Endodermal cell (in vitro differentiated cells): ENCODE results near the gene LARP4. TPM values are rescaled to one million over a fixed set of nuclear protein-coding genes. Genes with fewer than 3 reads are reported as not detected.
A peak's percentile ranks its signal among the peaks of the same experiment; 100 is the strongest.

Experiments
- DNase-seq: peaks from one replicate; pipeline ENCODE4 v3.0.0-alpha.2; 2017
- H3K27ac ChIP-seq: 2 replicates; pipeline ENCODE4 v1.5.1; 2013; ENCODE audit warnings: mild to moderate bottlenecking, low read depth, low read length, moderate library complexity
- H3K27me3 ChIP-seq: 2 replicates; pipeline ENCODE4 v1.6.1; 2013; ENCODE audit warnings: mild to moderate bottlenecking, low read length, moderate library complexity; ENCODE audit not compliant: insufficient read depth, control insufficient read depth, poor library complexity, severe bottlenecking
- H3K36me3 ChIP-seq: 2 replicates; pipeline ENCODE4 v1.7.0; 2013; ENCODE audit warnings: mild to moderate bottlenecking, low read length, moderate library complexity; ENCODE audit not compliant: control insufficient read depth, insufficient read depth
- H3K4me1 ChIP-seq: one replicate; pipeline ENCODE4 v1.7.0; 2013; ENCODE audit warnings: low read length; ENCODE audit not compliant: control insufficient read depth, insufficient read depth
- H3K4me3 ChIP-seq: 2 replicates; pipeline ENCODE4 v1.5.1; 2013; ENCODE audit warnings: mild to moderate bottlenecking, low read length, moderate library complexity
- H3K9ac ChIP-seq: 2 replicates; pipeline ENCODE4 v1.6.1; 2013; ENCODE audit warnings: mild to moderate bottlenecking, low read length, moderate library complexity; ENCODE audit not compliant: poor library complexity, severe bottlenecking; ENCODE audit errors: extremely low read depth
- H3K9me3 ChIP-seq: 2 replicates; pipeline ENCODE4 v1.6.1; 2013; ENCODE audit warnings: mild to moderate bottlenecking, low read length, moderate library complexity; ENCODE audit not compliant: control insufficient read depth
- H3K27ac Mint-ChIP-seq: 2 replicates; pipeline ENCODE4 v1.8.0; 2020; ENCODE audit warnings: mixed read lengths
- H3K27me3 Mint-ChIP-seq: 2 replicates; pipeline ENCODE4 v1.8.0; 2021; ENCODE audit warnings: mild to moderate bottlenecking, mixed read lengths; ENCODE audit not compliant: insufficient read depth
- H3K36me3 Mint-ChIP-seq: 2 replicates; pipeline ENCODE4 v1.8.0; 2020; ENCODE audit warnings: low read depth, mixed read lengths
- H3K4me1 Mint-ChIP-seq: 2 replicates; pipeline ENCODE4 v1.8.0; 2020; ENCODE audit warnings: mixed read lengths
- H3K4me3 Mint-ChIP-seq: 2 replicates; pipeline ENCODE4 v1.8.0; 2020; ENCODE audit warnings: mild to moderate bottlenecking, moderate library complexity, mixed read lengths
- H3K9me3 Mint-ChIP-seq: 2 replicates; pipeline ENCODE4 v1.8.0; 2020; ENCODE audit warnings: mild to moderate bottlenecking, mixed read lengths
- CTCF ChIP-seq: fragments of 200-600 bp; sonication (generic); conservative IDR thresholded peaks from 2 replicates; pipeline ENCODE4 v1.5.0; 2021; ENCODE audit warnings: antibody characterized with exemption, mild to moderate bottlenecking
- WGBS, 2 experiments: methylation state at CpG; one replicate each; pipeline versions ENCODE4 v1.1.5 to v1.1.7; 2013; ENCODE audit warnings: missing lambda C conversion rate in 2 of 2, mixed read lengths in 1 of 2; ENCODE audit not compliant: insufficient coverage in 1 of 2, insufficient read length in 1 of 2; 5-methylcytosine and 5-hydroxymethylcytosine counted together
- total RNA-seq, 2 donors: library from RNA; stranded (reverse); fragmentation: NEBNext Ultra II Directional in 1 of 2; extraction: Animal tissue kit (Norgen Biotek cat#: 25700) in 1 of 2; gene quantifications; 2 replicates in 1 of 2; 3 replicates in 1 of 2; pipeline ENCODE4 v1.2.1, GENCODE V29; 2021

Gene LARP4
- total RNA-seq, 2 donors from 2014 or later, result 91.7 to 106 TPM

- Histone ChIP-seq H3K4me1 (no peaks in the 10 kb centered on the region), H3K27me3 (no peaks in the 10 kb centered on the region), H3K4me3 (peak overlapping the region; percentile 95), H3K9ac (peak overlapping the region; percentile 96), H3K9me3 (no peaks in the 10 kb centered on the region), H3K27ac (peak overlapping the region; percentile 88), H3K36me3 (peaks cover 9% of the 10 kb centered on the region)
- Mint-ChIP-seq H3K4me3 (peak overlapping the region; percentile 99), H3K36me3 (peaks cover 5% of the 10 kb centered on the region), H3K27ac (peak overlapping the region; percentile 99), H3K4me1 (peaks cover 12% of the 10 kb centered on the region), H3K27me3 (no peaks in the 10 kb centered on the region), H3K9me3 (peaks cover 4% of the 10 kb centered on the region)
- 1 to 2% methylated on average over 15 to 16 of the region's 16 CpGs for WGBS, 2 experiments
- DNase-seq, result peak; percentile 36
- TF ChIP-seq CTCF, result no peak
Measured at GRCh38 chr12:50401500-50402081, 906 bp downstream of the LARP4 start.

GRCh38 chr12:50402264-50403000, 1.7 kb downstream of the LARP4 start:
- H3K27ac Mint-ChIP-seq, result peak overlapping the region; percentile 99
- H3K4me1 ChIP-seq, result no peaks in the 10 kb centered on the region
- H3K36me3 Mint-ChIP-seq, result peaks cover 5% of the 10 kb centered on the region
- H3K4me3 ChIP-seq, result peak overlapping the region; percentile 95
- peaks cover 9% of the 10 kb centered on the region for H3K36me3 ChIP-seq
- no peaks in the 10 kb centered on the region for H3K27me3 Mint-ChIP-seq
- no peaks in the 10 kb centered on the region for H3K9me3 ChIP-seq
- H3K27ac ChIP-seq, result peak overlapping the region; percentile 88
- H3K9ac ChIP-seq, result peak overlapping the region; percentile 96
- peak overlapping the region; percentile 99 for H3K4me3 Mint-ChIP-seq
- H3K27me3 ChIP-seq, result no peaks in the 10 kb centered on the region
- TF ChIP-seq CTCF, result no peak
- 58 to 60% methylated on average over 3 to 7 of the region's 7 CpGs for WGBS, 2 experiments
- peak; percentile 14 for DNase-seq
- peaks cover 10% of the 10 kb centered on the region for H3K4me1 Mint-ChIP-seq
- H3K9me3 Mint-ChIP-seq, result peaks cover 4% of the 10 kb centered on the region

- Mint-ChIP-seq H3K9me3 (peaks cover 4% of the 10 kb centered on the region), H3K4me1 (peaks cover 10% of the 10 kb centered on the region), H3K4me3 (peak overlapping the region; percentile 99), H3K27me3 (no peaks in the 10 kb centered on the region), H3K27ac (peak overlapping the region; percentile 99), H3K36me3 (peaks cover 7% of the 10 kb centered on the region)
- Histone ChIP-seq H3K9ac (peak overlapping the region; percentile 96), H3K27me3 (no peaks in the 10 kb centered on the region), H3K36me3 (peaks cover 12% of the 10 kb centered on the region), H3K9me3 (no peaks in the 10 kb centered on the region), H3K4me1 (no peaks in the 10 kb centered on the region), H3K27ac (no peak overlapping the region), H3K4me3 (peak overlapping the region; percentile 95)
- no peak for TF ChIP-seq CTCF
- no peak for DNase-seq
- 64 to 83% methylated on average over 2 to 3 of the region's 3 CpGs for WGBS, 2 experiments
Measured at GRCh38 chr12:50403001-50403440, 2.3 kb downstream of the LARP4 start.
